Activated CD8-positive, alpha-beta T cell treated with anti-CD3 and anti-CD28 coated beads, Interleukin-2, amount 10 ng/mL, durations not matched to agents 7 days and 5 days (primary cell): ENCODE data around the gene TMEM181. TPM values are rescaled to one million over a fixed set of nuclear protein-coding genes. Genes with fewer than 3 reads are reported as not detected.

Experiments
- ATAC-seq: fragments of 150-1000 bp; cut with Tn5 transposase; one replicate; pipeline ENCODE4 v1.10.0; 2021; ENCODE audit warnings: moderate library complexity
- CTCF ChIA-PET: fragments of 350-600 bp; sonication (Branson Sonifier 250); formaldehyde crosslinking; loops from one replicate; lab custom pipeline; 2021; ENCODE audit warnings: antibody characterized with exemption; lab: Charles Lee
- POLR2A ChIA-PET: fragments of 350-600 bp; sonication (Branson Sonifier 250); formaldehyde crosslinking; loops from one replicate; lab custom pipeline; 2021; ENCODE audit warnings: antibody characterized with exemption; lab: Charles Lee
- DNase-seq: peaks from one replicate; pipeline ENCODE4 v3.0.0-alpha.2; 2020
- H3K27ac Mint-ChIP-seq: one replicate; pipeline ENCODE4 v1.8.0; 2021; ENCODE audit warnings: mild to moderate bottlenecking, mixed read lengths
- H3K27me3 Mint-ChIP-seq: one replicate; pipeline ENCODE4 v1.8.0; 2021; ENCODE audit warnings: low read depth, mixed read lengths
- H3K36me3 Mint-ChIP-seq: one replicate; pipeline ENCODE4 v1.8.0; 2021; ENCODE audit warnings: low read depth, mixed read lengths
- H3K4me1 Mint-ChIP-seq: one replicate; pipeline ENCODE4 v1.8.0; 2021; ENCODE audit warnings: low read depth, mixed read lengths
- H3K4me3 Mint-ChIP-seq: one replicate; pipeline ENCODE4 v1.8.0; 2021; ENCODE audit warnings: mild to moderate bottlenecking, mixed read lengths
- H3K9me3 Mint-ChIP-seq: one replicate; pipeline ENCODE4 v1.8.0; 2022; ENCODE audit warnings: mixed read lengths; ENCODE audit not compliant: insufficient read depth
- total RNA-seq, 2 experiments: library from RNA; stranded (reverse); gene quantifications; one replicate each; pipeline ENCODE4 v1.2.3, GENCODE V29; 2021

TMEM181 gene
- total RNA-seq, 2 experiments from 2014 or later, result 15.0 to 15.2 TPM

DNA sequence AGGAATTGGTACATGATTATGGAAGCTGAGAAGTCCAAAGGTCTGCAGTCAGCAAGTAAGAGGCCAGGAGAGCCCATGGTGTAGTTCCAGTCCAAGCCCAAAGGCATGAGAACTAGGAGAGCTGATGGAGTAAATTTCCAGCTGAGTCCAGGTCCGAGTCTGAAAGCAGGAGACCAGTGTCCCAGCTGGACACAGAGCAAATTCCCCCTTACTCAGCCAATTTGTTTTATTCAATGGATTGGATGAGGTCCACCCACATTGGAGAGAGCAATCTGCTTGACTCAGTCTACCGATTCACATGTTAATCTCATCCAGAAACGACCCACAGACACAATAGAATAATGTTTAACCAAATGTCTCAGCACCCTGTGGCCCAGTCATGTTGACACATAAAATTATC, 14.9 kb downstream of the TMEM181 start:
- peaks cover 32% of the 10 kb centered on the region for H3K4me1 Mint-ChIP-seq

DNA sequence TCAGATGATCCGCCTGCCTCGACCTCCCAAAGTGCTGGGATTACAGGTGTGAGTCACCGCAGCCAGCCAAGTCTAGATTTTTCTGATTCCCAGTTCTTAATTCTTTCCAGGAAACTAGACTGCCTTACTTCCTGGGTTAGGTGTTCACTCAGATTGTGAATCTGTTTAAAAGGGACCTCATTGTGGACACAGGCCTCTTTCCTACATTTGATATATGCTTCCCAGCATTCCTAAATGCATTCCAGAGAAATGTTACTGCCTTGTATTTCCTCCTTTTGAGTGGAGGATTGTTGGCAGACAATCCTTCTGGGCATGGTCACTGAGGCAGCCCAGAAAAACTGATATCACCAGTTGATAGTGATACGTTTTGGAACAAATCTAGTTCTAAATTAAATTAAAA, 15.7 kb downstream of the TMEM181 start:
- H3K4me3 Mint-ChIP-seq, result no peak overlapping the region
- POLR2A ChIA-PET, result no interaction called here
- CTCF ChIA-PET, result no interaction called here
- no peaks in the 10 kb centered on the region for H3K9me3 Mint-ChIP-seq
- H3K27me3 Mint-ChIP-seq, result no peaks in the 10 kb centered on the region
- H3K36me3 Mint-ChIP-seq, result peaks cover 50% of the 10 kb centered on the region
- H3K27ac Mint-ChIP-seq, result no peak overlapping the region
- H3K4me1 Mint-ChIP-seq, result peaks cover 30% of the 10 kb centered on the region
- DNase-seq (no peak), ATAC-seq (no peak)

More for the DNA sequence above, 14.9 kb downstream of the TMEM181 start:
- ChIA-PET CTCF (no interaction called here), POLR2A (no interaction called here)
- H3K36me3 Mint-ChIP-seq, result peaks cover 52% of the 10 kb centered on the region
- H3K27ac Mint-ChIP-seq, result no peak overlapping the region
- no peak overlapping the region for H3K4me3 Mint-ChIP-seq
- ATAC-seq (no peak), DNase-seq (no peak)
- H3K27me3 Mint-ChIP-seq, result no peaks in the 10 kb centered on the region
- no peaks in the 10 kb centered on the region for H3K9me3 Mint-ChIP-seq

DNA sequence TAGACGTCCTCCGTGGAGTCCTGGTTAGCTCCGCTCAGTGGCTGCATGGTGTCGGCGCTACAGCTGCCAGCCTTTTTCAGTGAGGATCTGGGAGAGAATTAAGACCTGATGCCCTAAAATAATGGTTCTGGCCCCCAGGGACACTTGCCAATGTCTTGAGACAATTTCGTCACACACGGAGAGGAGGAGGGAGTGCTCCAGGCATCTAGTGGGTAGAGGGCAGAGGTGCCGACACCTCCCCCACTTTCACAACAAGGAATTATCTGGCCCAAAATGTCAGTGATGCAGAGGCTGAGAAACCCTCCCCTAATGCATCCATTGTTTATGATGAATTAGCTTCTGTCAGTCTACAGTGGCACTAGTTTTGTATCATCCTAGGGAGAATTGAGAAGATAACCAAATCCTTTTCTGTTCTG, 24.4 kb downstream of the TMEM181 start:
- Mint-ChIP-seq H3K27ac (no peak overlapping the region), H3K27me3 (no peaks in the 10 kb centered on the region)
- POLR2A ChIA-PET, result no interaction called here

DNA sequence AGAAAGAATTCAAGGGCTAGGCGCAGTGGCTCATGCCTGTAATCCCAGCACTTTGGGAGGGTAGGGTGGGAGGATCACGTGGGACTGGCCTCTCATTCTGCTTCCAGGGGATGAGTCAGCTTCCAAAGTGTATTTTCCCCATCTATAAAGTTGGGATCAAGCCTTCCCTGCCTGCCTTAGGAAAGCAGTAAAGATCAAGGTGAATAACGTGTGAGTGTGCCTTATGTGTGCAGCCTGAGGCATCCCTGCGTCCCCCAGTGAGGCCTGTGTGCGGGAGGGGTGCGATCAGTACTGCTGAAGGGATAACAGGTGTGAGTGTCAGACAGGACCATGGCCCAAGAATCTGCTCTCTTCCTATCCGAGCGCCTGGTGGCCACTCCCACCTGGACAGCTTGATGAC, 26.8 kb downstream of the TMEM181 start:
- Mint-ChIP-seq H3K9me3 (no peaks in the 10 kb centered on the region), H3K27me3 (no peaks in the 10 kb centered on the region), H3K36me3 (peaks cover 77% of the 10 kb centered on the region), H3K27ac (no peak overlapping the region), H3K4me1 (no peaks in the 10 kb centered on the region), H3K4me3 (no peak overlapping the region)
- ChIA-PET POLR2A (no interaction called here), CTCF (no interaction called here)
- ATAC-seq (no peak), DNase-seq (no peak)

More for the DNA sequence above, 24.4 kb downstream of the TMEM181 start:
- Mint-ChIP-seq H3K9me3 (no peaks in the 10 kb centered on the region), H3K36me3 (peaks cover 66% of the 10 kb centered on the region), H3K4me3 (no peak overlapping the region), H3K4me1 (no peaks in the 10 kb centered on the region)
- CTCF ChIA-PET, result interaction anchor here (0.6 kb wide), 1 partner anchor 38 kb away, joined by 3 read pairs; no protein-coding TSS in a partner anchor
- ATAC-seq, result no peak
- no peak for DNase-seq

DNA sequence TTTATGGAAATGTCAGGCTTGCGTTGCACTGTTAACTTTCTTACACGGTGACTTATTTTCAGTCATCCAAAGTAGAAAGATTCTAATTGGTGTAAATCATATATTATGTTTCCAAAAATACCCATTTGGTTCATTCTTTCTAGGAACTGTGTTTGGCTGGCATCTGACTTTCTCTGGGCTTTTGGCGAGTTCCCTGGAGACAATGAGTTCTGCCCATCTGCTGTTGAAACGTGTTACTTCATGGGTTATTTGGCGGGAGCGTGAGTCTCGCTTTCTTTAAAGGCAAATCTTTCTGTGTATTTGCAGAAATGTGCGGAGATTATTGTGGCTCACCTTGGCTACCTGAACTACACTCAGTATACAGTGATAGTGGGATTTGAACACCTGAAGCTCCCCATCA, 29.5 kb downstream of the TMEM181 start:
- no peak overlapping the region for H3K4me3 Mint-ChIP-seq
- ATAC-seq (no peak), DNase-seq (no peak)
- H3K9me3 Mint-ChIP-seq, result no peaks in the 10 kb centered on the region
- H3K27me3 Mint-ChIP-seq, result no peaks in the 10 kb centered on the region
- H3K4me1 Mint-ChIP-seq, result no peaks in the 10 kb centered on the region
- no peak overlapping the region for H3K27ac Mint-ChIP-seq
- CTCF ChIA-PET, result interaction anchor here (1.4 to 1.5 kb wide), 2 partner anchors 14 to 368 kb away, joined by 3 to 6 read pairs; no protein-coding TSS in a partner anchor
- peaks cover 73% of the 10 kb centered on the region for H3K36me3 Mint-ChIP-seq
- POLR2A ChIA-PET, result no interaction called here

DNA sequence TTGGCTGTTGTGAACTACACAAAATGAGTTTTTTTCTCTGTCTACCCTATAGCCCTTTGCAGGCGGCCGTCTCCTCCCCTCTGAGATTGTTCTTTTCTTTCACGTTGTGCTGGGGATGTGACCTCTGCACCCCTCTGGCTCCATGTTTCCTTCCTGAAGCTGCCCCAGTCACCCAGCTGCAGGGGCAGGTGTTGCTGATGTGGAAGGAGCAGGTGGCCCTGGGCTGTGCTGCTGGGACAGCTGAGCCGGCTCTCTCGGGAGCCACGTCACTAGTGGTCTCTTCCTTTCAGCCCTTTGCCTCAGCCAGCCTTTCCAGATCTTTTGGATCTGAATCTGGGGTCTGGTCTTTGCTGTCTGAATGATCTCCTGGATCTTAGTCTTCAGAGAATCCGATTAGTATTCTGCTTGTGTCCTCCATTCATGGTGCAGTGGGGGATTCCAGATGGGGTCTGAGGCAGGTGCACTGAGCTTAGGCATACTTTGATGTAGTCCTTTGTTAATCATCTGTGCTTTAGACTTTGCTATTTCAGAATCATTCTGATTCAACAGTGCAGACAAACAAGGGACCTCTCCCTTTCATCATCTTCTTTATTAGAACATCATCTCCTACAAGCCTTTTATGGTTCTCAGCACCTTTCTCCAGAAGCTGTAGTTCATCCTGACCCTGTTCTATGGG, 31.4 kb downstream of the TMEM181 start:
- H3K36me3 Mint-ChIP-seq, result peaks cover 69% of the 10 kb centered on the region
- DNase-seq, result no peak
- H3K9me3 Mint-ChIP-seq, result no peaks in the 10 kb centered on the region
- H3K4me1 Mint-ChIP-seq, result no peaks in the 10 kb centered on the region
- H3K27me3 Mint-ChIP-seq, result no peaks in the 10 kb centered on the region
- ChIA-PET POLR2A (no interaction called here), CTCF (no interaction called here)
- no peak for ATAC-seq
- no peak overlapping the region for H3K4me3 Mint-ChIP-seq
- H3K27ac Mint-ChIP-seq, result no peak overlapping the region

DNA sequence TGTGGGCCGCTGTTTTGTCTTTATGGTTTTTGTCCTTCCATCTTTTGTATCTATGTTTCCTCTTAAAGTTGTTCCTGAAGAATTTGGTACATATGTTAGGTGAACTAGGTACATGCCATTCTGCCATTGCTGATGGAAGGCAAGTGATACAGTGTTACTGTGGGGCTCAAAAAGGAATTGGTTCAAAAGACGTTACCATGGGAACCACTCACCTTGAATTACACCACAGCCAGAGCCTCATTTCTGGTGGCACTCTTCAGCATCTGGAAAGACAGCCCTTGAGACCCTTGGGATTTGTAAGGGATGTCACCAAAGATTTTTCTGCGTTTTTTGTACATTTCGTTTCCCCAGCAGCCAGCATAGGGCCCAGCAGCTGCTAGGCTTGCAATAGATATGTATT, 31.9 kb downstream of the TMEM181 start:
- Mint-ChIP-seq H3K27ac (no peak overlapping the region), H3K4me3 (no peak overlapping the region), H3K9me3 (no peaks in the 10 kb centered on the region), H3K4me1 (peaks cover 1% of the 10 kb centered on the region), H3K36me3 (peaks cover 67% of the 10 kb centered on the region), H3K27me3 (no peaks in the 10 kb centered on the region)
- CTCF ChIA-PET, result no interaction called here
- POLR2A ChIA-PET, result no interaction called here
- ATAC-seq (no peak), DNase-seq (no peak)

DNA sequence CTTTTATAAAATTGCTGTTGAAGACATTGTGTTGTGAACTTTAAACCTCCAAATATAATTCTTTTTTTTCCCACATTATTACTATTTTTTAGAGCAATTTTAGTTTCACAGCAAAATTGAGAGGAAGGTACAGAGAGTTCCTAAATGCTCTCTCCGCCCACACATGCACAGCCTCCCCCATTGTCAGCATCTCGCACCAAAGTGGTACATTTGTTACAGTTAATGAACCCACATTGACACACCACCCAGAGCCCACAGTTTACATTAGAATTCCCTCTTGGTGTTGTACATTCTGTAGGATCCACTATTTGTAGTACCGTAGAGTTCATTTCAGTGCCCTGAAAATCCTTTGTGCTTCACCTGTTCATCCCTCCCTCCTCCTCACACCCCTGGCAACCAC, 33.8 kb downstream of the TMEM181 start:
- no peak for ATAC-seq
- POLR2A ChIA-PET, result no interaction called here
- CTCF ChIA-PET, result interaction anchor here (1.4 to 3.9 kb wide), 2 partner anchors 373 to 380 kb away, joined by 4 to 15 read pairs; no protein-coding TSS in a partner anchor
- H3K36me3 Mint-ChIP-seq, result peaks cover 64% of the 10 kb centered on the region
- H3K4me1 Mint-ChIP-seq, result peaks cover 1% of the 10 kb centered on the region
- H3K9me3 Mint-ChIP-seq, result no peaks in the 10 kb centered on the region
- no peak for DNase-seq
- H3K27me3 Mint-ChIP-seq, result no peaks in the 10 kb centered on the region
- peak overlapping the region; percentile 35 for H3K27ac Mint-ChIP-seq
- H3K4me3 Mint-ChIP-seq, result no peak overlapping the region

DNA sequence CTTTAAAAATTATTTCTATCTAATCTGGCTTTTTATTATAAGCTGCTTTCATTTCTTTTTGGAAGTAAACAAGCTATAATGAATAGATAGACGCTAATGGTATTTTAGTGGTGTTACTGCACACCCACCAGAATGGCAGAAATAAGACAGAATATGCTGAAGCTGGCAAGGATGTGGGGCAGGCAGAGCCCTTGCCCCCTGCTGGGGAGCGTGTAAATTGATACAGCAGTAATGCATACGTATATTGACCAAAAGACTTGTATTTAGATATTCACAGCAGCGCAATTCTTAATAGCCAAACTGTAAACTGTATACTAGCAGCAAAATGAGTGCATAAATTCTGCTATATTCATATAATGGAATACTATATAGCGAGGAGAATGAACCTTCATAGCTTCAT, 35.3 kb downstream of the TMEM181 start:
- H3K4me3 Mint-ChIP-seq, result no peak overlapping the region
- peaks cover 62% of the 10 kb centered on the region for H3K36me3 Mint-ChIP-seq
- H3K4me1 Mint-ChIP-seq, result peaks cover 1% of the 10 kb centered on the region
- H3K27me3 Mint-ChIP-seq, result no peaks in the 10 kb centered on the region
- H3K27ac Mint-ChIP-seq, result no peak overlapping the region
- H3K9me3 Mint-ChIP-seq, result no peaks in the 10 kb centered on the region
- ChIA-PET CTCF (interaction anchor here (0.7 to 3.9 kb wide), 5 partner anchors 8 to 381 kb away, joined by 3 to 15 read pairs (median 3); no protein-coding TSS in a partner anchor), POLR2A (no interaction called here)
- DNase-seq (no peak), ATAC-seq (no peak)

DNA sequence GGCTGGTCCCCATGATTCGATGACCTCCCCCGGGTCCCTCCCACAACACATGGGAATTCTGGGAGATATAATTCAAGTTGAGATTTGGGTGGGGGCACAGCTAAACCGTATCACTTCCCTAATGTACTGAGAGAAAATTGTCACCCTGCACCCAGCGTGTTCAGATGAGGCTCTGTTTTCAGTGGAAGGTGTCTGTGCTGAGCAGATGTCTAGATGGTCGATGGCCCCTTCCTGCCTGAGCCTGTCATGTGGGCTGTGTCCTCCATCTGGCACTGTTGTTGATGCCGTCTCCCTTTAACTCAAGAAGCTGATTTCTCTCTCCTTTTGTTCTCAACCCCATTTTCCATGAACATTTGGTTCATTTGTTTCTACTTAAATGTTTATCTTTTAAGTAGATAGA, 37.0 kb downstream of the TMEM181 start:
- peaks cover 1% of the 10 kb centered on the region for H3K4me1 Mint-ChIP-seq
- H3K9me3 Mint-ChIP-seq, result no peaks in the 10 kb centered on the region
- no peak for DNase-seq
- ChIA-PET CTCF (interaction anchor here (1.0 to 3.9 kb wide), 3 partner anchors 8 to 383 kb away, joined by 4 to 15 read pairs (median 6); no protein-coding TSS in a partner anchor), POLR2A (no interaction called here)
- ATAC-seq, result no peak
- no peak overlapping the region for H3K4me3 Mint-ChIP-seq
- peak overlapping the region; percentile 34 for H3K27ac Mint-ChIP-seq
- no peaks in the 10 kb centered on the region for H3K27me3 Mint-ChIP-seq
- peaks cover 51% of the 10 kb centered on the region for H3K36me3 Mint-ChIP-seq

DNA sequence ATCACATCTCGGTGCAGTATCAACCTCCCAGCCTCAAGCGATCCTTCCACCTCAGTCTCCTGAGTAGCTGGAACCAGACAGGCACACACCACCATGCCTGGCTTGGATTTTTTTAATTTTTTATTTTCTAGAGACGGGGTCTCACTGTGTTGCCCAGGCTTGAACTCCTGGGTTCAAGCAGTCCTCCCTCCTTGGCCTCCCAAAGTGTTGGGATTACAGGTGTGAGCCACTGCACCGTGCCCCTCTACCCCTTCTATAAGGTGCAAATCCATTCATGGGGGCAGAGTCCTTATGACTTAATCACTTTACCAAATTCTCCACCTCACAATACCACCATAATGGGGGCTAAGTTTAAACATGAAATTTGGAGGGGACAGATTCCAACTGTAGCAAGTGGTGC, 37.7 kb downstream of the TMEM181 start:
- ATAC-seq (no peak), DNase-seq (no peak)
- peak overlapping the region; percentile 34 for H3K27ac Mint-ChIP-seq
- peaks cover 1% of the 10 kb centered on the region for H3K4me1 Mint-ChIP-seq
- H3K27me3 Mint-ChIP-seq, result no peaks in the 10 kb centered on the region
- H3K9me3 Mint-ChIP-seq, result no peaks in the 10 kb centered on the region
- POLR2A ChIA-PET, result no interaction called here
- CTCF ChIA-PET, result interaction anchor here (1.4 kb wide), 1 partner anchor 377 kb away, joined by 4 read pairs; no protein-coding TSS in a partner anchor
- H3K36me3 Mint-ChIP-seq, result peaks cover 51% of the 10 kb centered on the region
- no peak overlapping the region for H3K4me3 Mint-ChIP-seq

DNA sequence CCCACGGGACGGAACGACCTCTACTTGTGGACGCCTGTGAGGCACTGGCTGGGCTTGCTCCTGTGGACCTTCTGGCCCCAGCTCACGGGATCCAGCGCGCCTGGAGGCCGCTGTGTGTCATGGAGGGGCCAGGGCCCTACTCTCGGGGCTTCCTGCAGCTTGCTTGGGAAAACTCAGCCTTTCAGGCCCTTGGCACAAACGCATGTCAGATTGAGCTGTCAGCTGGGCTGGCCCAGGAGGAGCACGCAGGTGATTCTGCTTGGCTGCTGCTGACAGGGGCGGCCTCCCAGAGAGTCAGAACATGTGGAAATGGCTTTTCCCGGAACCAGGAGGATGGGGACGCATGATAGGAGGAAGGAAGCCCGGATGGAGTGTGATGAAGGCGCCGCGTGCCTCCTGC, 39.7 kb downstream of the TMEM181 start:
- Mint-ChIP-seq H3K4me3 (no peak overlapping the region), H3K4me1 (peaks cover 1% of the 10 kb centered on the region), H3K36me3 (peaks cover 46% of the 10 kb centered on the region), H3K27ac (no peak overlapping the region), H3K27me3 (no peaks in the 10 kb centered on the region), H3K9me3 (no peaks in the 10 kb centered on the region)
- CTCF ChIA-PET, result interaction anchor here (1.5 to 1.6 kb wide), 2 partner anchors 378 to 385 kb away, joined by 4 read pairs; no protein-coding TSS in a partner anchor
- no peak for DNase-seq
- ATAC-seq, result no peak
- POLR2A ChIA-PET, result no interaction called here
